ENCODE measurements around the gene CEACAM3. TPM values are rescaled to one million over a fixed set of nuclear protein-coding genes. Genes with fewer than 3 reads are reported as not detected.

Gene CEACAM3
- total and polyA plus RNA-seq, 4 donors = 0.37 to 0.70 (median 0.59) TPM; not detected in 1

DNA sequence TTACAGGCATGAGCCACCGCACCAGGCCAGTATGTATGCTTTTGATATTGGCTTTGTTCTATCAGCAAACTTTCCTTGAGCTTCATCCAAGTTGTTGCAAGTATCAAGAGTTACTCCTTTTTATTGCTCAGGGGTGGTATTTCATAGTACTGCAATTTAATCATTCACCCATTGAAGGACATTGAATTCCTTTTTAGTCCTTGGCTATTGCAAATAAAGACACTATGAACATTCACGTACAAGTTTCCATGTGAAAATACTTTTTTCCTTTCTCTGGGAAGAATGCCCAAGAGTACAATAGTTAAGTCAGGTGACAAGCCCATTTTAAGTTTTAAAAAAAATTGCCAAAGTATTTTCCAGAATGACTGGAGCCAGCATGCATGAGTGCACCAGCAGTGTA, 20.4 kb downstream of the CEACAM3 start:
- Histone ChIP-seq H3K27me3 (ENCODE audit: control insufficient read depth in 4 of 4, insufficient read depth in 4 of 4, low read length in 3 of 4) (no peaks in the 10 kb centered on the region), H3K4me1 (ENCODE audit: control insufficient read depth in 4 of 4, insufficient read depth in 4 of 4, low read length in 3 of 4) (no peaks in the 10 kb centered on the region), H3K9me3 (ENCODE audit: control insufficient read depth in 4 of 4, low read length in 3 of 4) (no peaks in the 10 kb centered on the region), H3K4me3 (ENCODE audit: low read depth in 1 of 3, low read length in 3 of 3) (no peak overlapping the region), H3K27ac (ENCODE audit: low read depth in 1 of 2, low read length in 2 of 2) (no peak overlapping the region), H3K36me3 (ENCODE audit: control insufficient read depth in 4 of 4, insufficient read depth in 3 of 4, low read depth in 1 of 4, low read length in 3 of 4) (no peaks in the 10 kb centered on the region), H3K9ac (ENCODE audit: low read depth in 1 of 2, low read length in 2 of 2) (no peak overlapping the region)
- WGBS = 61% methylated on average over 2 of the region's 2 CpGs
- DNase-seq (ENCODE audit: low spot score) = no peak
- TF ChIP-seq FOXA1 (IDR thresholded peaks at IDR 0.05) (no peak), REST (IDR thresholded peaks at IDR 0.05) (no peak), FOXA2 (IDR thresholded peaks at IDR 0.05) (no peak), HNF4A (conservative IDR thresholded peaks at IDR 0.05) (no peak), RAD21 (IDR thresholded peaks at IDR 0.05) (no peak), SP1 (IDR thresholded peaks at IDR 0.05) (no peak), RXRA (IDR thresholded peaks at IDR 0.05) (no peak), NR2F2 (IDR thresholded peaks at IDR 0.05) (no peak), EGR1 (IDR thresholded peaks at IDR 0.05; ENCODE audit: low read depth in 2 of 2) (no peak), TAF1 (conservative IDR thresholded peaks at IDR 0.05) (no peak), GABPA (IDR thresholded peaks at IDR 0.05 in 1 of 2, conservative IDR thresholded peaks at IDR 0.05 in 1 of 2) (no peak), JUND (IDR thresholded peaks at IDR 0.05) (no peak)
- TF ChIP-seq, protein P1, sequence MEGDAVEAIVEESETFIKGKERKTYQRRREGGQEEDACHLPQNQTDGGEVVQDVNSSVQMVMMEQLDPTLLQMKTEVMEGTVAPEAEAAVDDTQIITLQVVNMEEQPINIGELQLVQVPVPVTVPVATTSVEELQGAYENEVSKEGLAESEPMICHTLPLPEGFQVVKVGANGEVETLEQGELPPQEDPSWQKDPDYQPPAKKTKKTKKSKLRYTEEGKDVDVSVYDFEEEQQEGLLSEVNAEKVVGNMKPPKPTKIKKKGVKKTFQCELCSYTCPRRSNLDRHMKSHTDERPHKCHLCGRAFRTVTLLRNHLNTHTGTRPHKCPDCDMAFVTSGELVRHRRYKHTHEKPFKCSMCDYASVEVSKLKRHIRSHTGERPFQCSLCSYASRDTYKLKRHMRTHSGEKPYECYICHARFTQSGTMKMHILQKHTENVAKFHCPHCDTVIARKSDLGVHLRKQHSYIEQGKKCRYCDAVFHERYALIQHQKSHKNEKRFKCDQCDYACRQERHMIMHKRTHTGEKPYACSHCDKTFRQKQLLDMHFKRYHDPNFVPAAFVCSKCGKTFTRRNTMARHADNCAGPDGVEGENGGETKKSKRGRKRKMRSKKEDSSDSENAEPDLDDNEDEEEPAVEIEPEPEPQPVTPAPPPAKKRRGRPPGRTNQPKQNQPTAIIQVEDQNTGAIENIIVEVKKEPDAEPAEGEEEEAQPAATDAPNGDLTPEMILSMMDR (IDR thresholded peaks at IDR 0.05; ENCODE audit: low read depth, low read length, missing input control) = no peak
- TF ChIP-seq, protein P2, sequence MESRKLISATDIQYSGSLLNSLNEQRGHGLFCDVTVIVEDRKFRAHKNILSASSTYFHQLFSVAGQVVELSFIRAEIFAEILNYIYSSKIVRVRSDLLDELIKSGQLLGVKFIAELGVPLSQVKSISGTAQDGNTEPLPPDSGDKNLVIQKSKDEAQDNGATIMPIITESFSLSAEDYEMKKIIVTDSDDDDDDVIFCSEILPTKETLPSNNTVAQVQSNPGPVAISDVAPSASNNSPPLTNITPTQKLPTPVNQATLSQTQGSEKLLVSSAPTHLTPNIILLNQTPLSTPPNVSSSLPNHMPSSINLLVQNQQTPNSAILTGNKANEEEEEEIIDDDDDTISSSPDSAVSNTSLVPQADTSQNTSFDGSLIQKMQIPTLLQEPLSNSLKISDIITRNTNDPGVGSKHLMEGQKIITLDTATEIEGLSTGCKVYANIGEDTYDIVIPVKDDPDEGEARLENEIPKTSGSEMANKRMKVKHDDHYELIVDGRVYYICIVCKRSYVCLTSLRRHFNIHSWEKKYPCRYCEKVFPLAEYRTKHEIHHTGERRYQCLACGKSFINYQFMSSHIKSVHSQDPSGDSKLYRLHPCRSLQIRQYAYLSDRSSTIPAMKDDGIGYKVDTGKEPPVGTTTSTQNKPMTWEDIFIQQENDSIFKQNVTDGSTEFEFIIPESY (IDR thresholded peaks at IDR 0.05) = no peak
- TF ChIP-seq, protein P3, sequence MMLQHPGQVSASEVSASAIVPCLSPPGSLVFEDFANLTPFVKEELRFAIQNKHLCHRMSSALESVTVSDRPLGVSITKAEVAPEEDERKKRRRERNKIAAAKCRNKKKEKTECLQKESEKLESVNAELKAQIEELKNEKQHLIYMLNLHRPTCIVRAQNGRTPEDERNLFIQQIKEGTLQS (IDR thresholded peaks at IDR 0.05) = no peak
- TF ChIP-seq, protein P4, sequence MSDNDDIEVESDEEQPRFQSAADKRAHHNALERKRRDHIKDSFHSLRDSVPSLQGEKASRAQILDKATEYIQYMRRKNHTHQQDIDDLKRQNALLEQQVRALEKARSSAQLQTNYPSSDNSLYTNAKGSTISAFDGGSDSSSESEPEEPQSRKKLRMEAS (IDR thresholded peaks at IDR 0.05) = no peak

All from liver (tissue), 9 donors.